ENCODE measurements around the gene QPCTL. TPM values are rescaled to one million over a fixed set of nuclear protein-coding genes. Genes with fewer than 3 reads are reported as not detected.

Gene QPCTL
- total RNA-seq, 1 donor from 2014 or later = 11.9 TPM

DNA sequence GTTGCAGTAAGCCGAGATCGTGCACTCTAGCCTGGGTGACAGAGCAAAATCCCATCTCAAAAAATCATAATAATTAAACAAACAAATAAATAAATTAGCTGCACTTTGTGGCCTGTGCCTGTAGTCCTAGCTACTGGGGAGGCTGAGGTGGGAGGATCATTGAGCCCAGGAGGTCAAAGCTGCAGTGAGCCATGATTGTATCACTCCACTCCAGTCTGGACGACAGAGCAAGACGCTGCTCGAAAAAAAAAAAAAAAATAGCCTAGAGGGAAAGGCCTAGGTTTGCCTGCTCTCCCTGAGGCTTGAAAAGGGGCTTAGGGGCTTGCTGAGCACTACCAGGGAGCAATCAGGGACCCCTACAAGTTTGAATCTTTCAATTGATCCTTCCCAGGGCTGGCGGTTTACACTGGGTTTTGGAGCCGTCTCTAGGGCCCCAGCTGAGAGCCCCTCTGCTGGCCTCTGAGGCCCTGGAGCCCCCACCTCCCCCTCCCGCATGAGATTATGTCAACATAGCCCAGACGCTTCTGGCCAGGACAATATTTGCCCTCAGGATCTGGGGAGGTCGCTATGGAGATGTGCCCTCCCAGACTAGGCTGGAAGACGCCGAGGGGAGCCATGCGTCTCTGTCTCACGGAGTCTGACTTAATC is 34.8 kb upstream of the QPCTL start:
- Mint-ChIP-seq H3K27ac (ENCODE audit: unreplicated experiment) (no peak overlapping the region), H3K27me3 (ENCODE audit: low read depth) (peaks cover 14% of the 10 kb centered on the region), H3K9me3 (ENCODE audit: low read depth) (no peaks in the 10 kb centered on the region), H3K4me3 (ENCODE audit: unreplicated experiment) (no peak overlapping the region), H3K4me1 (ENCODE audit: low read depth) (no peaks in the 10 kb centered on the region), H3K36me3 (ENCODE audit: low read depth) (no peaks in the 10 kb centered on the region)
- TF ChIP-seq, protein P1, sequence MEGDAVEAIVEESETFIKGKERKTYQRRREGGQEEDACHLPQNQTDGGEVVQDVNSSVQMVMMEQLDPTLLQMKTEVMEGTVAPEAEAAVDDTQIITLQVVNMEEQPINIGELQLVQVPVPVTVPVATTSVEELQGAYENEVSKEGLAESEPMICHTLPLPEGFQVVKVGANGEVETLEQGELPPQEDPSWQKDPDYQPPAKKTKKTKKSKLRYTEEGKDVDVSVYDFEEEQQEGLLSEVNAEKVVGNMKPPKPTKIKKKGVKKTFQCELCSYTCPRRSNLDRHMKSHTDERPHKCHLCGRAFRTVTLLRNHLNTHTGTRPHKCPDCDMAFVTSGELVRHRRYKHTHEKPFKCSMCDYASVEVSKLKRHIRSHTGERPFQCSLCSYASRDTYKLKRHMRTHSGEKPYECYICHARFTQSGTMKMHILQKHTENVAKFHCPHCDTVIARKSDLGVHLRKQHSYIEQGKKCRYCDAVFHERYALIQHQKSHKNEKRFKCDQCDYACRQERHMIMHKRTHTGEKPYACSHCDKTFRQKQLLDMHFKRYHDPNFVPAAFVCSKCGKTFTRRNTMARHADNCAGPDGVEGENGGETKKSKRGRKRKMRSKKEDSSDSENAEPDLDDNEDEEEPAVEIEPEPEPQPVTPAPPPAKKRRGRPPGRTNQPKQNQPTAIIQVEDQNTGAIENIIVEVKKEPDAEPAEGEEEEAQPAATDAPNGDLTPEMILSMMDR (IDR thresholded peaks at IDR 0.05) = no peak
- DNase-seq (ENCODE audit: low spot score) = no peak

DNA sequence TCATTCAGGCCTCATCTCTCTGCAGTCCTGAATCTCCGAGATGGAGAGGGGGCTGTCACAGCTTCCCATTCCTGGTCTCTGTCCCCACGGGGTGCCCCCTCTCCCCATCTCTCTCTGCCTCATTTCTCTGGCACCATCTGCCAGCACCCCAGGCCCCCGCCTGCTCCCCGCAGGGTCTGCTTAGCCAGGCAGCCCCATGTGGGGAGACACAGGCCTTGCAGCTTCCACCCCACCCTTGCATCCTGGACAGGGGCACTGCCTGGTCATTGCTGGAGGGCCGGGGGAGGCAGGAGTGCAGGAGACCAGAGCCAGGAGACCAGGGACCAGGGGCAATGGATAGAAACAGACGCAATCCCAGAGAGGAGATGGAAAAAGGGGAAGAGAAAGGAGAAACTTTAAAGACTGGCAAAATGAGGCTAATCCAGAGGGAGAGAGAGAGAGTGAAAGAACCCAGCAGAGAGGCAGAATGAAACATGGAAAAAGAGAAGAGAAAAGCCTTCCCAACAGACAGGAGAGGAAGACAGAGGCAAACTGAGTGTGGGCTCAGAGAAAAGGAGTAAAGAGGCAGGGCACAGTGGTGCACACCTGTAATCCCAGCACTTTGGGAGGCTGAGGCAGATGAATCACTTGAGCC is 33.3 kb upstream of the QPCTL start:
- Mint-ChIP-seq H3K27ac (ENCODE audit: unreplicated experiment) (no peak overlapping the region), H3K27me3 (ENCODE audit: low read depth) (peaks cover 14% of the 10 kb centered on the region), H3K9me3 (ENCODE audit: low read depth) (no peaks in the 10 kb centered on the region), H3K36me3 (ENCODE audit: low read depth) (no peaks in the 10 kb centered on the region), H3K4me3 (ENCODE audit: unreplicated experiment) (no peak overlapping the region), H3K4me1 (ENCODE audit: low read depth) (no peaks in the 10 kb centered on the region)
- DNase-seq (ENCODE audit: low spot score) = no peak
- TF ChIP-seq, protein P1 (IDR thresholded peaks at IDR 0.05) = no peak

DNA sequence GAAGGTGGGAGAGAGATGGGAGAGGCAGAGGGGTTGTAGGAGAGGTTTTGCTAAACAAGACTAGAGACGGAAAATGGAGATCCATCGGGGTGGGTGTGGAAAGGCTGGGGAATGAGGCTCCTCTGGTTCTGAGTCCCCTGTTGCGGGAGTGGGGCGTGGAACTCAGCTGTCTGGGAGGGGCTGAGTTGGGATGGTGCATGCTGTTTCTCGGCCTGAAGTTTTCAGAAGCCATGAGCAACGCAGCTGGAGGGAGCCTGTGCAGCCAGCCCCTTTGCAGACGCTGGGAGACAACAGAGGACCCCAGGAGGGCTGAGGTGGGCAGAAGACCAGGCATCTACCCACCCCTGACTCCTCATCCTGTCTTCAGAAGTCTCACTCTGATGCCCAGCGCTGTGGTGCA is 31.8 kb upstream of the QPCTL start:
- TF ChIP-seq, protein P1 (IDR thresholded peaks at IDR 0.05) = no peak
- Mint-ChIP-seq H3K27me3 (ENCODE audit: low read depth) (peaks cover 18% of the 10 kb centered on the region), H3K36me3 (ENCODE audit: low read depth) (no peaks in the 10 kb centered on the region), H3K9me3 (ENCODE audit: low read depth) (no peaks in the 10 kb centered on the region), H3K27ac (ENCODE audit: unreplicated experiment) (no peak overlapping the region), H3K4me3 (ENCODE audit: unreplicated experiment) (no peak overlapping the region), H3K4me1 (ENCODE audit: low read depth) (no peaks in the 10 kb centered on the region)
- DNase-seq (ENCODE audit: low spot score) = no peak

DNA sequence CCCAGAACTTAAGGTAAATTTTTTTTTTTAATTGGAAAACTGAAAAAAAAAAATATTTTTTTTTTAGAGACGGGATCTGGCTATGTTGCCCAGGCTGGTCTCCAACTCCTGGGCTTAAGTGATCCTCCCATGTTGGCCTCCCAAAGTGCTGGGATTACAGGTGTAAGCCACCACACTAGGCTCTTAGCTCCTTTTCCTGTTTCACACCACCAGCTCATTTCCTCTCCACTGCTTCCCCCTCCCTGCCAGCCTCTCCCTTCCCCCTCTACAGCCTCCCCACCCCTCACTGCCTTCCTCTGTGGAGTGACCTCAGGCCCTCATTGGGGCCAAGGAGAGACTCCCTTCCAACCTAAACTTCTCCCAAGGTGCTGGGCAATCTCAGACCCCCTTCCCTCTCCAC is 28.7 kb upstream of the QPCTL start:
- Mint-ChIP-seq H3K27me3 (ENCODE audit: low read depth) (peaks cover 16% of the 10 kb centered on the region), H3K9me3 (ENCODE audit: low read depth) (no peaks in the 10 kb centered on the region), H3K27ac (ENCODE audit: unreplicated experiment) (no peak overlapping the region), H3K36me3 (ENCODE audit: low read depth) (no peaks in the 10 kb centered on the region), H3K4me1 (ENCODE audit: low read depth) (peaks cover 13% of the 10 kb centered on the region), H3K4me3 (ENCODE audit: unreplicated experiment) (no peak overlapping the region)
- no peak for DNase-seq (ENCODE audit: low spot score)
- TF ChIP-seq, protein P1 (IDR thresholded peaks at IDR 0.05) = no peak

DNA sequence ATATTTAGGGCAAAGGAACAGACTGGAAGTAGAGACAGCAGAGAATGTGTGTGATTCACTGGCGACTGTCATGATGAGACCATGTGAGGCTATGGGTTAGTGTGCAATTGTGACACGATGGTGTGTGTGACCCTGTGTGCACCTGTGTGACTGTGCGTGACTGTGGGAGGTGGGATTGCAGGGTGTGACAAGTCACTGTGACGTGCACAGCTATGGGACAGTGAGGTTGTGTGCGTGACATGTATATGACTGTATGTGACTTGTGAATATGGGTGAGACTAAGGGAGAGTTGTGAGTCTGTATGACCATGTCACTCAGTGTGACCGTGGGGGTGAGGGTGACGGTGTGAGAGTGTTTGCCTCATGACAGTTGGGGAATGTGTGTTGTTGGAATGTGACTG is 27.9 kb upstream of the QPCTL start:
- Mint-ChIP-seq H3K4me1 (ENCODE audit: low read depth) (peaks cover 20% of the 10 kb centered on the region), H3K9me3 (ENCODE audit: low read depth) (no peaks in the 10 kb centered on the region), H3K27me3 (ENCODE audit: low read depth) (peaks cover 10% of the 10 kb centered on the region), H3K4me3 (ENCODE audit: unreplicated experiment) (no peak overlapping the region), H3K27ac (ENCODE audit: unreplicated experiment) (no peak overlapping the region), H3K36me3 (ENCODE audit: low read depth) (no peaks in the 10 kb centered on the region)
- TF ChIP-seq, protein P1 (IDR thresholded peaks at IDR 0.05) = no peak
- no peak for DNase-seq (ENCODE audit: low spot score)
